Vagina (tissue), 2 donors: ENCODE results near the gene ITSN1. TPM values are rescaled to one million over a fixed set of nuclear protein-coding genes. Genes with fewer than 3 reads are reported as not detected.

Source experiments
- DNase-seq, 2 donors: peaks; one replicate each; pipeline ENCODE4 v3.0.0-alpha.2; 2017; ENCODE audit errors: extremely low spot score in 2 of 2
- H3K27ac ChIP-seq: fragments of 200-600 bp; sonication (generic); one replicate; pipeline ENCODE4 v1.5.1; 2019
- H3K27me3 ChIP-seq: fragments of 200-600 bp; sonication (generic); one replicate; pipeline ENCODE4 v1.5.1; 2019
- H3K36me3 ChIP-seq, 2 donors: fragments of 200-600 bp; sonication (generic); one replicate each; pipeline ENCODE4 v1.5.1; 2017 to 2019
- H3K4me1 ChIP-seq: fragments of 200-600 bp; sonication (generic); one replicate; pipeline ENCODE4 v1.5.1; 2019
- H3K4me3 ChIP-seq, 2 donors: fragments of 200-600 bp; sonication (generic); 1 replicate in 1 of 2; 2 replicates in 1 of 2; pipeline ENCODE4 v1.5.1; 2016 to 2019
- H3K9me3 ChIP-seq: fragments of 200-600 bp; sonication (generic); one replicate; pipeline ENCODE4 v1.5.1; 2019
- POLR2A ChIP-seq, 2 donors: fragments of 450-650 bp; IDR thresholded peaks; one replicate each; pipeline ENCODE4 v1.6.1; 2017; ENCODE audit warnings: antibody characterized with exemption in 2 of 2, mild to moderate bottlenecking in 2 of 2, moderate library complexity in 2 of 2
- POLR2AphosphoS5 ChIP-seq, 2 donors: sonication (generic); formaldehyde crosslinking; IDR thresholded peaks; one replicate each; pipeline ENCODE4 v1.9.0; 2017; ENCODE audit warnings: antibody characterized with exemption in 2 of 2, mild to moderate bottlenecking in 2 of 2, low read depth in 1 of 2; ENCODE audit not compliant: insufficient read depth in 1 of 2
- intact Hi-C: fragments of 100-400 bp; cut with DNase I; formaldehyde crosslinking; loops from one replicate; pipeline ENCODE4 v1.15.1; 2023
- total RNA-seq: library from RNA; depleted of rRNA; stranded (reverse); fragments of >200 nt; gene quantifications from one replicate; pipeline ENCODE4 v1.2.3, GENCODE V29; 2016
- TF ChIP-seq, protein P1 (sequence below), 3 experiments: fragments of 450-650 bp in 2 of 3; fragments of 200-600 bp in 1 of 3; sonication (generic) in 1 of 3; IDR thresholded peaks; one replicate each; pipeline ENCODE4 v1.5.1; 2017 to 2019; ENCODE audit warnings: antibody characterized with exemption in 3 of 3, mild to moderate bottlenecking in 2 of 3, moderate library complexity in 2 of 3

ITSN1 gene
- total RNA-seq, 1 donor from 2014 or later, result 46.9 TPM

DNA sequence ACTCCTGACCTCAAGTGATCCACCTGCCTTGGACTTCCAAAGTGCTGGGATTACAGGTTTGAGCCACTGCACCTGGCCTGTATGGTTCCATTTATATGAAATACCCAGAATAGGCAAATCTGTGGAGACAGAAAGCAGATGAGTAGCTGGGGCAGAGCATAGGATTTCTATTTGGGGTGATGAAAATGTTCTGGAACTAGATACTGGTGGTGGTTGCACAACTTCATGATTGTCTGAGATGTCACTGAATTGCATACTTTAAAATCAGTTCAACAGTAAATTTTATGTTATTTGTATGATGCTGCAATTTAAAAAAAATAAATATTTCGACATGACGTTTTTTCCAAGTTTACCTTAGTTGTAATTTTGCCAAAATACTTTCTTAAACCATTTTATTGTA lies 23.9 kb downstream of the ITSN1 start:
- TF ChIP-seq POLR2AphosphoS5 (IDR thresholded peaks at IDR 0.05; ENCODE audit: insufficient read depth in 1 of 2, low read depth in 1 of 2) (no peak), POLR2A (IDR thresholded peaks at IDR 0.05) (no peak)
- TF ChIP-seq, protein P1, sequence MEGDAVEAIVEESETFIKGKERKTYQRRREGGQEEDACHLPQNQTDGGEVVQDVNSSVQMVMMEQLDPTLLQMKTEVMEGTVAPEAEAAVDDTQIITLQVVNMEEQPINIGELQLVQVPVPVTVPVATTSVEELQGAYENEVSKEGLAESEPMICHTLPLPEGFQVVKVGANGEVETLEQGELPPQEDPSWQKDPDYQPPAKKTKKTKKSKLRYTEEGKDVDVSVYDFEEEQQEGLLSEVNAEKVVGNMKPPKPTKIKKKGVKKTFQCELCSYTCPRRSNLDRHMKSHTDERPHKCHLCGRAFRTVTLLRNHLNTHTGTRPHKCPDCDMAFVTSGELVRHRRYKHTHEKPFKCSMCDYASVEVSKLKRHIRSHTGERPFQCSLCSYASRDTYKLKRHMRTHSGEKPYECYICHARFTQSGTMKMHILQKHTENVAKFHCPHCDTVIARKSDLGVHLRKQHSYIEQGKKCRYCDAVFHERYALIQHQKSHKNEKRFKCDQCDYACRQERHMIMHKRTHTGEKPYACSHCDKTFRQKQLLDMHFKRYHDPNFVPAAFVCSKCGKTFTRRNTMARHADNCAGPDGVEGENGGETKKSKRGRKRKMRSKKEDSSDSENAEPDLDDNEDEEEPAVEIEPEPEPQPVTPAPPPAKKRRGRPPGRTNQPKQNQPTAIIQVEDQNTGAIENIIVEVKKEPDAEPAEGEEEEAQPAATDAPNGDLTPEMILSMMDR (IDR thresholded peaks at IDR 0.05), result no peak
- intact Hi-C loops, result no loop called here

DNA sequence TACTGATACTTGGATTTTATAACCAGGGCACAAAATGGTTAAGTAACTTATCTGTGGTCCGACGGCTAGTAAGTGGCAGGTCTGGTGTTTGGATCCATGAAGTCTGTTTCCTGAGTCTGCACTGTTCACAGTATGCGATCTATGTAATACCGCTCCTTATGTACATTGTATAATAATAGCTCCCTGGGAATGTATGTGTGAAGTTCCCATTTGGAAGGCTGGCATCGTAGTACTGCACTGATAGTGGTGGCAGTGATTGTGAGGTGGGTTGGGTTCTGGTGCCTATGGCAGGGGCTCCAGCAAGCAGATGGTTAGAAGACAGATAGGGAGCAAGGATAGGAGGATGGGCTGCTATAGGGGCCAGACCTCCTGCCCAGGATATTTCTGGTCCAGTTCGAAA lies 25.3 kb downstream of the ITSN1 start:
- Histone ChIP-seq H3K27me3 (no peaks in the 10 kb centered on the region), H3K4me1 (peaks cover 13% of the 10 kb centered on the region), H3K9me3 (no peaks in the 10 kb centered on the region), H3K36me3 (no peaks in the 10 kb centered on the region), H3K27ac (no peak overlapping the region), H3K4me3 (peak overlapping the region in 1 of 2 donors; percentile 6)
- no peak for TF ChIP-seq POLR2AphosphoS5 (IDR thresholded peaks at IDR 0.05; ENCODE audit: insufficient read depth in 1 of 2, low read depth in 1 of 2)
- no peak for DNase-seq
- intact Hi-C loops, result no loop called here

More for the DNA sequence above, 23.9 kb downstream of the ITSN1 start:
- Histone ChIP-seq H3K36me3 (no peaks in the 10 kb centered on the region), H3K27me3 (no peaks in the 10 kb centered on the region), H3K27ac (no peak overlapping the region), H3K9me3 (no peaks in the 10 kb centered on the region), H3K4me3 (no peak overlapping the region), H3K4me1 (peaks cover 13% of the 10 kb centered on the region)
- DNase-seq, result no peak

DNA sequence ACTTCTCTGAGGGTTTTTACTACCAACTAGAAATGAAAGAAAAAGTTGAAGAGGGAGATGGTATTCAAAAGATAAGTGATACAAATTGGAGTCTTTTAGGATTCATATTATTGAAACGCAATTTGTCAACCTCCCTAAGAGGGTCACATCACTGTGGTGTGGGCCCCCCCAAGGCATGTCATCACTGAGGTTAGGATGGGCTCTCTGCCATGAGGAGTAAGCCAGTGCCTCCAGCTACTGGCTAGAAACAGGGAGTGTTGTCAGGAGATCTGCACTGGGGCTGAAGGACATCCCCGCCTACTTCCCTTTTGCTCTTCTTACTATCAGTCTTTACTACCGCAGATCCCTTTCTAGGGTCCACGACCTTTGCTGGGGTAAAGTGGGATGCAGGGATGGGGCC lies 25.9 kb downstream of the ITSN1 start:
- no peak for DNase-seq
- Histone ChIP-seq H3K4me1 (peaks cover 13% of the 10 kb centered on the region), H3K36me3 (no peaks in the 10 kb centered on the region), H3K27me3 (no peaks in the 10 kb centered on the region), H3K9me3 (no peaks in the 10 kb centered on the region), H3K4me3 (no peak overlapping the region), H3K27ac (no peak overlapping the region)
- intact Hi-C loops, result no loop called here
- TF ChIP-seq, protein P1 (IDR thresholded peaks at IDR 0.05), result no peak
- no peak for TF ChIP-seq POLR2A (IDR thresholded peaks at IDR 0.05)
- no peak for TF ChIP-seq POLR2AphosphoS5 (IDR thresholded peaks at IDR 0.05; ENCODE audit: insufficient read depth in 1 of 2, low read depth in 1 of 2)

DNA sequence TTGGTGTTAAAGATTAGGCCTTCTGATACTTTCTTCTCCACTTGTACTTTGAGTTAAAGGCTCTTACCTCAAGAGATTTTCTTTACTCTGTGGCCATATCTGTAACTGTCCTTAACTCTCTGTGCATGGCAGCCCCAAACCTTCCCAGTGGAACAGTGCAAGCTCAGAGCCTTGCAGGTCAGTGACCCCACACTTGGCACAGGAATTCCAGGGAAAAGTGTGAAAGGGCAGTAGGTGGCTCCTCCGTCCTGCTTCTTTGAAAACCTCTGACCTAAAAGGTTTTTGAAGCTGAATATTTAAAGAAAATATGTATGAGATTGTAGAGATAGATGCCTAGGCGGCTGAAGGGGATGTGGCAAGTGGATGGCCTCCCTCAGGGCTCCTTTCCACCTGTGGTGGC lies 26.3 kb downstream of the ITSN1 start:
- Histone ChIP-seq H3K4me3 (no peak overlapping the region), H3K9me3 (no peaks in the 10 kb centered on the region), H3K36me3 (no peaks in the 10 kb centered on the region), H3K27ac (no peak overlapping the region), H3K4me1 (peaks cover 13% of the 10 kb centered on the region), H3K27me3 (no peaks in the 10 kb centered on the region)
- DNase-seq, result no peak
- intact Hi-C loops, result no loop called here
- no peak for TF ChIP-seq POLR2AphosphoS5 (IDR thresholded peaks at IDR 0.05; ENCODE audit: insufficient read depth in 1 of 2, low read depth in 1 of 2)
- no peak for TF ChIP-seq POLR2A (IDR thresholded peaks at IDR 0.05)
- TF ChIP-seq, protein P1 (IDR thresholded peaks at IDR 0.05), result no peak

DNA sequence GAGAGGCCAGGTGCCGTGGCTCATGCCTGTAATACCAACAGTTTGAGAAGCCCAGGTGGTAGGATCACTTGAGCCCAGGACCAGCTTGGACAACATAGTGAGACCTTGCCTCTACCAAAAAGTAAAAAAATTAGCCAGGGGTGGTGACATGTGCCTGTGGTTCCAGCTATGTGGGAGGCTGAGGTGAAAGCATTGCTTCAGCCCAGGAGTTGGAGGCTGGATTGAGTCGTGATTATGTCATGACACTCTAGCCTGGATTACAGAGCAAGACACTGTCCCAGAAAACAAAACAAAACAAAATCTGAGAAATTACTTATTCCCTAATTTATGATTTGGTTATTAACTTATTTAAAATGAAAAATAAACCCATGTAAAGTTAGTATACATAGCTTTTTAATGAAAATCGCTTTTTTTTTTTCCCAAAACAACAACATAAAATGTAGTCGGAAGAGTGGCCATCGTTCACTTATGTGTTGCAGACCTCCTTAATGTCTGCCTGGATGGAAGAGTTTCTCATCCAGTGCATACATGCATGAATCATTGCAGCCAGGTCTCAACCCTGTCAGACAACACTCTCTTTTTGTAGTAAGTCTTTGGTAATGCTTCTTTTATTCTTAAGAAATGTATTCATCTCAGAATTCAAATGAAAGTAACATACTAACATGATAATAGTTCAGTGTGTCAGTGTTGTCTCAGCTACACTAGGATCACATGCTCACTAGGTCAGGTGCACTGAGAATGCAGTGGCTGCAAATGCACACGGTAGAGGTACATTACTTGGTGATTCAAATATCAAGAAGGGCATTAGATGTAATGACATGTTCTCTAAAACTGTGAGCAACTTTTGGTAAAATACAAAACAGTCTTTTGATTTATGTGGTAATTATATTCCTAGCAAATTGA lies 28.0 kb downstream of the ITSN1 start:
- peaks cover 13% of the 10 kb centered on the region for H3K4me1 ChIP-seq
- intact Hi-C loops, result no loop called here
- no peaks in the 10 kb centered on the region for H3K27me3 ChIP-seq
- no peaks in the 10 kb centered on the region for H3K36me3 ChIP-seq
- no peaks in the 10 kb centered on the region for H3K9me3 ChIP-seq
- DNase-seq, result no peak
- TF ChIP-seq, protein P1 (IDR thresholded peaks at IDR 0.05), result no peak
- TF ChIP-seq POLR2A (IDR thresholded peaks at IDR 0.05), result no peak
- H3K4me3 ChIP-seq, result no peak overlapping the region
- no peak overlapping the region for H3K27ac ChIP-seq
